T-helper 2 cell treated with Interferon-gamma antibody and Interleukin-4, amounts not matched to agents 5 μg/mL and 100 μg/mL, for 36 hours (primary cell): ENCODE results near the gene MYT1.

Experiments used
- DNase-seq: peaks from one replicate; pipeline ENCODE4 v3.0.0; 2021; ENCODE audit warnings: low spot score
- H3K27ac Mint-ChIP-seq: one replicate; pipeline ENCODE4 v1.8.0; 2021; ENCODE audit warnings: mild to moderate bottlenecking, mixed read lengths
- H3K27me3 Mint-ChIP-seq: one replicate; pipeline ENCODE4 v1.8.0; 2021; ENCODE audit warnings: low read depth, mixed read lengths
- H3K36me3 Mint-ChIP-seq: one replicate; pipeline ENCODE4 v1.8.0; 2021; ENCODE audit warnings: low read depth, mixed read lengths
- H3K4me1 Mint-ChIP-seq: one replicate; pipeline ENCODE4 v1.8.0; 2021; ENCODE audit warnings: low read depth, mixed read lengths
- H3K4me3 Mint-ChIP-seq: one replicate; pipeline ENCODE4 v1.8.0; 2022; ENCODE audit warnings: mild to moderate bottlenecking, moderate library complexity, mixed read lengths
- H3K9me3 Mint-ChIP-seq: one replicate; pipeline ENCODE4 v1.8.0; 2021; ENCODE audit warnings: mixed read lengths

Gene MYT1

DNA sequence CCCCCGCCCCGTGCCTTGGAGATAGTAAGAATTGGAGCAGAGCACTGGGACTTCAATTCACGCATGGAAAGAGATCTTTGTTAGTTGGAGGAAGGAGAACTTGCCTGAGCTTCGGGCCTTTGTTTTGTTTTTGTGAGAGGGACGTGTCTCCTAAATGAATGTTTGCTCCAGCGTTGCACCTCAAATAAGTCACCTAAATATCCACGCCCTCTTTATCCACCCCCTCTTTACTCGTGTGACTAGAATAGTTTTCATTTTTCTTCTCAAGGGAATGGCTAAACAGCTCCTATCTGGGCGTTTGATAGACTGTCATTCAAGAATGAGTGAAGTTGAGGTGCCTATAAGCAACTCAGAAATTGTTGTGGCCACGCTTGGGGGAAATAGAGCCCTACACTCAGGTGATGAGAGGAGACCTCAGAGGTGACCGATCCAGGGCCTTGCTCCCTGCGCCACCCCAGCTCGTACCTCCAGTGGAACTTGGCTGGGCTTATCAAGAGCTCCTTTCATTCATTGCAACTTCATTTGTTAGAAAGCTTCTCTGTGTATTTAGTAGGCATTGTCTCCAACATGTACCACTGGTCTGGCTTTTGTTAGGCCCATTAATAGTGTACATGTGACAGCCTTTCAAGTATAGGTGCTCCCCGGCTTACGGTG, 92.2 kb downstream of the MYT1 start:
- H3K4me3 Mint-ChIP-seq, result peak overlapping the region; percentile 90
- peaks cover 4% of the 10 kb centered on the region for H3K27me3 Mint-ChIP-seq
- peak overlapping the region; percentile 94 for H3K27ac Mint-ChIP-seq
- peaks cover 9% of the 10 kb centered on the region for H3K36me3 Mint-ChIP-seq
- H3K9me3 Mint-ChIP-seq, result no peaks in the 10 kb centered on the region
- peaks cover 40% of the 10 kb centered on the region for H3K4me1 Mint-ChIP-seq
- no peak for DNase-seq

DNA sequence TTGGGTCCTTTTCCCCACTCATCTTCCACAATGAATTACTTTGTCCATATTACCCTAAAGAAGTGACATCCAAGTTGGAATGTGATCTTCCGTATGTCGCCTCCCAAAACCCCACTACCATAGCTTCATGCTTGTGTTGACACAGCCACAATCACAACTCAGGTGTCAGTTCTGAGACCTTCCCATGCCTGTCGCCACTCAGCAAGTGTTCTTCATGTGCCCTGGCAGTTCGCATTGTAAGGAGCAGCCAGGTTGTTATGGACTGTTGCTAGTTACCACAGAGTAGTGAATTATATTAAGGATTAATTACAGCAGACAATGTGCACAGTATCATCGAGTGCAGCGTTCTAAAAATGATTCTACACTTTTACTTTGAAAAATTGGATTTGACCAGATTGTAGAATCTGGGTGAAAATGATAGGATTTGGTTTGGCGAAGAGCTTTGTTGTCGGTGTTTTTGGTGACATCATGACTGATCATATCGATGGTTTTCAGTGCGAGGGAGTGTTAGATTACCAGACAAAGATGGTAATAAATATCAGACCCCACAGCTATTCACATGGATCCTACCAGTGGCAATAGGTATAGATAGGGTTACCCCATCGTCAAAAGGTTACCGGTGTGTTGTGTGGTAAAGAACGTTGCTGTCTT, 93.0 kb downstream of the MYT1 start:
- no peak overlapping the region for H3K27ac Mint-ChIP-seq
- H3K36me3 Mint-ChIP-seq, result peaks cover 10% of the 10 kb centered on the region
- peaks cover 42% of the 10 kb centered on the region for H3K4me1 Mint-ChIP-seq
- no peak for DNase-seq
- H3K27me3 Mint-ChIP-seq, result peaks cover 2% of the 10 kb centered on the region
- H3K9me3 Mint-ChIP-seq, result no peaks in the 10 kb centered on the region
- H3K4me3 Mint-ChIP-seq, result peak overlapping the region; percentile 90

DNA sequence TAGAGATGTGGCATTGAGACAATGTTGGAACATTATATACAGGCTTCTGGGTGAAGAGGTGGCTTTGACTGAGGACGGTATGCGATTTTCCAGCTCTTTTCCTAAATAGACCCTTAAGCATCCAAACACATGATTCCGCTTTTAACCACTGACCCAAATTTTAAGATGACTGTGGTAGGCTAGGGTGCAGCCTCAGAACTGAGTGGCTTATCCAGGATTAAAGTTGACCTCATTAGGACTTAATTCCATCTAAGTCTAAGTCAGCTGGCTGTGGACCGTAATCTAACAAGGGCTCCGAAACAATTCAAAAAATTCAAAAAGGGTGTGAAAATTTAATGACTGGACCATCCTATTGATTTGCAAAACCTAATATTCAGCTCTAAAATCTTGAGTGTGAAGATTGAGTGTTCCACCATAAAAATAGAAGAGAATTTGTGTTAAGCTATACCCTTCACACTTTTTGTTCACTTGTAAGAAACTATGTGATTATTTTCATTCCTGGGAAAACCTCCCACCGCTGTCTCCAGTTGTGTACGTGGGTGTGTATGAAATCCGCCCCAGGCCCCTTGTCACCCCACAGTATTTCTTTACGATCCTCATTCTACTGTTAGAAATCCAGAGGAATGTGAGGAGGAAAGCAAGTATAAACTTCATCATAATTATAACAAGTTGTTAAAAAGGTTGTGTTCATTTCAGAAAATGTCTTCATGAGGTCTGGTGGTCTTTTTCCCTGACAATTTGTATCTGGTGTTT, 94.0 kb downstream of the MYT1 start:
- Mint-ChIP-seq H3K27me3 (no peaks in the 10 kb centered on the region), H3K36me3 (peaks cover 13% of the 10 kb centered on the region), H3K4me3 (no peak overlapping the region), H3K9me3 (no peaks in the 10 kb centered on the region), H3K4me1 (peaks cover 45% of the 10 kb centered on the region), H3K27ac (no peak overlapping the region)
- no peak for DNase-seq

DNA sequence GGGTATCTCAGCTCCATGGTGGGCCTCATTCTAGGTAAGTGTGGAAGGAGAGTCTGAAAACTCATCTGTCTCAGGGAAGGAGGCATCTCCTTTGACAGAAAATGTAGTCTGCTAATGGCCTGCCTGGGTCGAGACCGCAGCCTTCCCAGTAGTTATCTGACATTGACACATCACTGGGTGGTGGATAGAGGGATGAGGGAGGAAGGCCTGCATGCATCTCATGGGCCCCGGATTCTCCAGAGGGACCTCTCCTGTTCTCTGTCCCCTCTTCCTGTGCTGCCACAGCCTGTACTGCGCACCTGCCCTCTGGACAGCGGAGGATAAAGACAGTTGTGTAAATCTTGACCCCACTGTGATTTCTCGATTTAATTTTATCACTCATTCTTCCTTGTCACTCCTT, 96.0 kb downstream of the MYT1 start:
- no peak overlapping the region for H3K27ac Mint-ChIP-seq
- H3K4me1 Mint-ChIP-seq, result peaks cover 39% of the 10 kb centered on the region
- DNase-seq, result no peak
- H3K36me3 Mint-ChIP-seq, result peaks cover 13% of the 10 kb centered on the region
- no peak overlapping the region for H3K4me3 Mint-ChIP-seq
- no peaks in the 10 kb centered on the region for H3K9me3 Mint-ChIP-seq
- no peaks in the 10 kb centered on the region for H3K27me3 Mint-ChIP-seq

DNA sequence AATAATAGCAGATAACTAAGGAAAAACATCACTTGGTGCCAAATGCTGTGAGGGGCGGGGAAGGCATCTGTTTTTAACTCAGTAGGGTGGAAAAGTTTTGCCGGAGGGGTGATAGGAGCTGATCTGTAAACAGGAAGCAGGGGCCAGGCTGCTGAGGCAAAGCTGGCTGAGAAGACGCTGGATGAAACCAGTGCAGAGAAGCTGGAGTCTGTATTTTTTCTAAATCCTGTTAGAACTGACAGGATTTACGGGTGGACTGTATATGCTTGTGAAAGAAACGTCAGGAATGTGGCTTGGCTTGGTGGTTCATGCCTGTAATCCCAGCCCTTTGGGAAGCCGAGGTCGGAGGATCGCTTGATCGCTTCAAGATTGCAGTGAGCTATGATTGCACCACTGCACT, 96.9 kb downstream of the MYT1 start:
- Mint-ChIP-seq H3K9me3 (no peaks in the 10 kb centered on the region), H3K27ac (no peak overlapping the region), H3K36me3 (peaks cover 13% of the 10 kb centered on the region), H3K27me3 (no peaks in the 10 kb centered on the region), H3K4me1 (peaks cover 36% of the 10 kb centered on the region), H3K4me3 (peak overlapping the region; percentile 44)
- no peak for DNase-seq

DNA sequence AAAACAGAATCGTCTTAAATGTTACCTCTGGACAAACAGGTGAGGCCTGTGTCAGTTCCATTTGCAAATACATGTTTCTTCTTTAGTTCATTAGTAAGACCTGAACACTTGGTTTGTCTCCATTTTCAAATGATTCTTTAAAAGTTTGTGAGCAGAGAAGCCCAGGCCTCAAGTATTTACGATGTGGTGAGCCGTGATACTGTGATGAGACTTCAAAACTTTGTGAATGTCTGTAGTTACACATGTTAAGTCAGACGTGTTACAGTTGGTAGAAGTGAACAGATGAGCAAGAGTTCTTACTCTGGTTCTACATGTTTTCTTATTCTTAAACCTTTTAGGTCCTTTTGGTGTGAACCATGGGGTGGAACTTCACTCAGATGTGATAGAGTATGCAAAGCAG, 99.8 kb downstream of the MYT1 start:
- Mint-ChIP-seq H3K4me1 (peaks cover 18% of the 10 kb centered on the region), H3K4me3 (no peak overlapping the region), H3K9me3 (no peaks in the 10 kb centered on the region), H3K27me3 (no peaks in the 10 kb centered on the region), H3K27ac (no peak overlapping the region), H3K36me3 (peaks cover 11% of the 10 kb centered on the region)
- DNase-seq, result no peak

DNA sequence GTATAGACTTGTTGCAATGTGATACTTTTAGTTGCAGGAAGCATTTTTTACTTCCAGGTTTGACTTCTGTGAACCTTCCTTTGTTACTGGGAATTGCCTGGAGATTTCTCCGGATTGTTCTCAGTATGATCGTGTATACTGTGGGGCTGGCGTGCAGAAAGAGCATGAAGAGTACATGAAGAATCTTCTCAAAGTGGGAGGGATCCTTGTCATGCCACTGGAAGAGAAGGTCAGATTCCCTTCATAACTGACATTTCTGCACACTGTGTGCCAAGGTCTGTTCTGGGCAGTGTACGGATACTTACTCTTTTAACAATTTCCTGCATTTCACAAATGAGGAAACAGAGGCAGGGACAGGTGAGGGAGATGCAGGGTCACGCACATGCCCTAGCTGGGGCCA, 100.9 kb downstream of the MYT1 start:
- Mint-ChIP-seq H3K4me1 (peaks cover 13% of the 10 kb centered on the region), H3K9me3 (no peaks in the 10 kb centered on the region), H3K27ac (no peak overlapping the region), H3K27me3 (no peaks in the 10 kb centered on the region), H3K36me3 (peaks cover 13% of the 10 kb centered on the region), H3K4me3 (no peak overlapping the region)
- DNase-seq, result no peak

DNA sequence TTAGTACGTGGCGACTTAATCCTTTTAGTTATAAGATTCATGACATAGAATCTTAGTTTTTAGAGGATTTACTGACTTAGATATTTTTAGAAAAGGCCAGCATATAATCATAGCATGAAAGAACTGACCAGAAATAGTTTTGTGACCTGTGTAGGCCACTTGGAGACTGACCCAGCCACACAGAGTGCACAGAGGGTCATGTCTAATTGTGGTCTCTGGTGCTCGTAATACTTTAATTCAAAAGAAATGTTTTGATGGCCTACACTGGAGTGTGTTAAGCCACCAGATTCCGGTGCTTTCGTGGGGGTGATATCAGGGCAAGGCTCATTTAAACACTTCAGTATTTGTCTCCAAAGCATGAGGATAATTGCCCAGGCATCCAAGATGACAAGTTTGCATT, 102.7 kb downstream of the MYT1 start:
- DNase-seq, result no peak
- H3K4me3 Mint-ChIP-seq, result no peak overlapping the region
- H3K27ac Mint-ChIP-seq, result no peak overlapping the region
- no peaks in the 10 kb centered on the region for H3K27me3 Mint-ChIP-seq
- peaks cover 7% of the 10 kb centered on the region for H3K36me3 Mint-ChIP-seq
- peaks cover 3% of the 10 kb centered on the region for H3K4me1 Mint-ChIP-seq
- no peaks in the 10 kb centered on the region for H3K9me3 Mint-ChIP-seq

DNA sequence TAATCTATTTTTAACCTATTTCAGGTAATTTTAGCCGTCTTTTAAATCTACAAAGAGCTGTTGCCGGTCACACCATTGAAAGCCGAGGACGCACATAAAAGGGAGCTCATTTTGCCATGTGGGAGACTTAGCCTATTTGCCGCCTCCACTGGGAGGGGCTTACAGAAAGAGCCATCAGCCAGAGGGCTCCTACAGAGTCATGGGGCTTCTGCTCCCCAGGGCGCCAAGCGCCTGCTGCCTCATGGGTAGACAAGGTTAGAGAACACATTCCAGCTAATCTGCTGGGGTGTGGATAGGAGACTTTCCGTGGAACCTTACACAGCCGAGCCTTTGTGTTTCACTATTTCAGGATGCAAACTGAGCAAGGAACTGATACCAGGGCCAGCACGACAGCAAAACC, 103.9 kb downstream of the MYT1 start:
- H3K4me1 Mint-ChIP-seq, result no peaks in the 10 kb centered on the region
- H3K27ac Mint-ChIP-seq, result no peak overlapping the region
- H3K36me3 Mint-ChIP-seq, result peaks cover 6% of the 10 kb centered on the region
- DNase-seq, result no peak
- no peaks in the 10 kb centered on the region for H3K9me3 Mint-ChIP-seq
- no peak overlapping the region for H3K4me3 Mint-ChIP-seq
- no peaks in the 10 kb centered on the region for H3K27me3 Mint-ChIP-seq

DNA sequence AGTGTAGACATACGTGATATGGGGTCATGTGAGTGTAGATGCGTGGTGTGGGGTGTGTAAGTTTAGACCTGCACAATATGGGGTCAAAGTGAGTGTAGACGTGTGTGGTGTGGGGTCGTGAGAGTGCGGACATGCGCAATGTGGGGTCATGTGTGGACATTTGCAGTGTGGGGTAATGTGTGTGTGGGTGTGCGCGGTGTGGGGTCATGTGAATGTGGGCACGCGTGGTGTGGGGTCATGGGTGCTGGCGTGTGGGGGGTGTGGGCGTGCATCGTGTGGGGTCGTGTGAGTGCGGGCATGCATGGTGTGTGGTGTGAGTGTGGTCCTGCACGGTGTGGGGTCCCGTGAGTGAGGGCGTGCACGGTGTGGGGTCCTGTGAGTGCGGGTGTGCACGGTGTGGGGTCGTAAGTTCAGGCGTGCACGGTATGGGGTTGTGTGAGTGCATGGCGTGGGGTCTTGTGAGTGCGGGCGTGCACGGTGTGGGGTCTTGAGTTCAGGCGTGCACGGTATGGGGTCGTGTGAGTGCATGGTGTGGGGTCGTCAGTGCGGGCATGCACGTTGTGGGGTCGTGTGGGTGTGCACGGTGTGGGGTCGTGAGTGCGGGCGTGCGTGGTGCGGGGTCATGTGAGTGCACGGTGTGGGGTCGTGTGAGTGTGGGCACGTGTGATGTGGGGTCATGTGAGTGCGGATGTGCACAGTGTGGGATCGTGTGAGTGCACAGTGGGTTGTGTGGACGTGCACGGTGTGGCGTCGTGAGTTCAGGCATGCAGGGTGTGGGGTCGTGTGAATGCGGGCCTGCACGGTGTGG, 105.6 kb downstream of the MYT1 start:
- Mint-ChIP-seq H3K4me1 (peaks cover under 1% of the 10 kb centered on the region), H3K36me3 (peaks cover 12% of the 10 kb centered on the region), H3K4me3 (no peak overlapping the region), H3K27me3 (no peaks in the 10 kb centered on the region), H3K9me3 (no peaks in the 10 kb centered on the region), H3K27ac (no peak overlapping the region)
- no peak for DNase-seq

DNA sequence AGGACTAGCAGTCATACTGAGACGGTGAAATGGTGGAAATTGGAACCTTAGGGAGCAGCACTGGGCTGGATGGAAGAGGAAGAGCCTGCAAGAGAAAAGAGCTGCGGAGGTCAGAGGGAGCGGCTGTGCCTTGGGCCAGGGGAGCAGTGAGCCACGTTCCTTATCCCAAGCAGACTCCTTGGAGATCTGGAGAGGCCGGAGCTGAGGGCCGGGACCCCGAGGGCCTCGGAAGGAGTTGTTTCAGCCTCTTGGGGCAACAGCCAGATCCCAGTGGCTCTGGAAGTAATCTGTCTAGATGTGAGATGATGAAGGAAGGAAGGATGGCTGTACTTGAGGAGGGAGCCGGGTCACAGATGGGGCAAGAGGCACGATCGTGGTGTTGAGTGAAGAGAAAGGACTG, 107.4 kb downstream of the MYT1 start:
- Mint-ChIP-seq H3K9me3 (no peaks in the 10 kb centered on the region), H3K36me3 (peaks cover 12% of the 10 kb centered on the region), H3K4me3 (no peak overlapping the region), H3K27me3 (no peaks in the 10 kb centered on the region), H3K27ac (no peak overlapping the region), H3K4me1 (peaks cover 3% of the 10 kb centered on the region)
- DNase-seq, result no peak

DNA sequence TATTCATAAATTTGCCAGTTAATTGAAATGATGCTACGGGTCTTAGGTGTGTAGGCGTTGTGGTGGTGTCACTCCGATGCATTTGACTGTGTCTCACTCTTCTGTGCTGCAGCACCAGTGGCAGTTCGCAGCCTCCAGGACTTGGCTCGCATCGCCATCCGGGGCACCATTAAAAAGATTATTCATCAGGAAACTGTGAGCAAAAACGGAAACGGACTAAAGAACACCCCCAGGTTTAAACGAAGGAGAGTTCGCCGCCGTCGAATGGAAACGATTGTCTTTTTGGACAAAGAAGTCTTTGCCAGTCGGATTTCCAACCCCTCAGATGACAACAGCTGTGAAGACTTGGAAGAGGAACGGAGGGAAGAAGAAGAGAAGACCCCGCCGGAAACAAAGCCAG, 108.9 kb downstream of the MYT1 start:
- Mint-ChIP-seq H3K9me3 (no peaks in the 10 kb centered on the region), H3K36me3 (peaks cover 12% of the 10 kb centered on the region), H3K4me3 (no peak overlapping the region), H3K27ac (no peak overlapping the region), H3K27me3 (no peaks in the 10 kb centered on the region), H3K4me1 (peaks cover 3% of the 10 kb centered on the region)
- DNase-seq, result no peak

DNA sequence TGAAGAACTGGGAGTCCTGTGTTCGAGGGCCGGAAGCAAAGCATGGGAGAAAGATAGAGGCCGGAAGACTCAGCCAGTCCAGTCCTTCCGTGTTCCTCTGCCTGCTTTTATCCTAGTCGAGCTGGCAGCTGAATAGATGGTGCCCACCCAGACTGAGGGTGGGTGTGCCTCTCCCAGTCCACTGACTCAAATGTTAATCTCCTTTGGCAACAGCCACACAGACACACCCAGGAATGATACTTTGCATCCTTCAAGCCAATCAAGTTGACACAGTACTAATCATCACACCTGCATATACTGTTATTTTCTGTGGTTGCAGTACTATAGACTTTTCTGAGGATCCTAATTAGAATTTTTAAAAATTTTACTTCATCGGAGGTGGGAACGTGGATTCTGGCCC, 112.6 kb downstream of the MYT1 start:
- H3K27ac Mint-ChIP-seq, result no peak overlapping the region
- H3K4me1 Mint-ChIP-seq, result peaks cover 5% of the 10 kb centered on the region
- no peak overlapping the region for H3K4me3 Mint-ChIP-seq
- DNase-seq, result no peak
- peaks cover 9% of the 10 kb centered on the region for H3K36me3 Mint-ChIP-seq
- peaks cover 2% of the 10 kb centered on the region for H3K27me3 Mint-ChIP-seq
- no peaks in the 10 kb centered on the region for H3K9me3 Mint-ChIP-seq
